NCI-H1048 (cell line): ENCODE data around the gene ALS2CL.

ENCODE experiments used
- DNase-seq: peaks from one replicate; lab custom pipeline; 2025; lab: John Stamatoyannopoulos, UW

Gene ALS2CL

DNA sequence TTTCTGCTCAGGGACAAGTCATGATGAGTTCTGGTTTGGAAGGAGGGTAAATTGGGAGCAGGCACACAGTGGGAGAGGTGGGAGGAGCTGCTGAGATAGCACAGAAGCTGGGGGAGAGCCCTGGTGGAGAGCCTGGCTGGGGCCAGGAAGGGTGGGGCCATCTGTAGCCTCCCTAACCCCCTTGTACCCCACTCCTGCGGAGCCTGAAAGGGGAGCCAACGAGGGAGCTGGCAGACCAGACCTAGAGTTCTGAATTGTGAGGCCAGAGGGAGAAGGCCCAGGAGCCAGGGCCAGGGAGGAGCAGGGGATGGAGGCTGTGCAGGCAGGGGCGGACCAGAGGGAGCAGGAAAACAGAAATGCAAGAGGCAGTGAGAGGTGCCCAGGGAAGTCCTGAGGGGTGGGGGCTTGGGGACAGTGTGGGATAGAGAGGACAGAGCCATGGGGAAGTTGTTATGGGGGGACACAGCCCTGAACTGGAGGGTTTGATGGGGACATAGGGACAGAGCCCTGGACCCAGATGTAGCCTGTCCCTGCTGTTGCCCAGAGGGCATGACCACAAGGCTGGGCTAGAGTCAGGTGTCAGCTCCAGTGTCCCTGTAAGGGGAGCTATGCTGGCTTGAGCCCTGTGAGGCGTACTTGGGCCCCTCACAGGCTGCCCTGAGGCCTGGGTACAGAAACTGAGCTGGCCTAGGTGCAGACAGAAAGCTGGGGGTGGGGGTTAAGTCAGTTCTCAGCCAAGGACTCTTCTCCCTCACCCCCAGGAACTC, 8.9 kb upstream of the ALS2CL start:
- DNase-seq: no peak

DNA sequence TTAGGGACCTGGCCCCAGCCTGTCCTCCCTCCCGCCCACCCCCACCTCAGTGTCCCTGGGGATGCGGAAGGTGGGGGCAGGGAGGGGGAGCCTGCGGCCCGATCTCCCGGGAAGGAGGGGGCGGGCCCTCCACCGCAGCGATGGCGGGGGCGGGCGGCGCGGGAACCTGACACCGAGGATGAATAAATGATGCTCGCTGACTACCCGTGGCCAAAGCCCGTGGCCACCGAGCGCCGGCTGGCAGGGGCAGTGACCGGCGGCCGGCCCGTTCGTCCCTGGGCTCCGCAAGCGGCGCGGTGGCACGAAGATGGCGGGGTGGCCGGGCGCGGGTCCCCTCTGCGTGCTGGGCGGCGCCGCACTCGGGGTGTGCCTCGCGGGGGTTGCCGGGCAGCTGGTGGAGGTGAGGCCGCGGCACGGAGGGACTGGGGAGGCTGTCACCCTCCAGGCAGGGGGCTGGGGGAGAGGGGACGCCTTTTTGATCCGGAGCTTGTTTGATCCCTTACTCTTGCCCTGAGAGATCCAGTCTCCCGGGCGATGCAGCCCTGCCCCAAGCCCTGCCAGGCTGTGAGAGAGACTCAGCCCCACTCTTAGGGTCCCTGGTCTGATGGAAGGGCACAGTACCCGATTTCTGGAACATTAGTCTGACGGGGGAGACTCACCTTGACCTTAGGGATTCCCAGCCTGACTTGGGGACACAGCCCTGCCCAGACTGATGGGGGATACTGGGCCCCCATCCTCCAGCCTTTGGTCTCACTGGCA, 7.9 kb upstream of the ALS2CL start, which contains the start of gene TMIE:
Gene TMIE (plus strand): TSS at position 212 of the 759 bp plus-strand sequence. CDS start 96 bp downstream, at position 308.
- DNase-seq: no peak

DNA sequence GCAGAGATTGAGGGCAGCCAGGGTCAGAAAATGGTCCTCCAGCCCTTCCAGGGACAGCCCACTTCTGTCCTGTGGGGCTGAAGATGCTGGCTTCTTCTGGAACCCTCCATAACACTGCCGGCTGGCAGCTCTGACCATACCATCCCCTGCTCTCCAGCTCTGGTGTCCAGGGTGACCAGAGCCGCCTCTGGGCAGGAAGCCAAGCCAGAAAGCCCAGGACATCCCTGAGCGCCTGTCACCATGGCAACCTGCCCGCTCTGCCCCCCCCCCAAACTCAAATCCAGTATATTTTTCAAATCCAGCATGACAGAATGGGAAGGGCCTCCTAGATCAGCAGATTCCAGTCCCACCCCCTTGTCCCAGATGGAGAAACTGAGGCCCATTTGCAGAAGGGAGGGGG, 7.3 kb upstream of the ALS2CL start:
- no peak for DNase-seq

GRCh38 chr3:46699676-46700523, 6.4 kb upstream of the ALS2CL start:
- no peak for DNase-seq

DNA sequence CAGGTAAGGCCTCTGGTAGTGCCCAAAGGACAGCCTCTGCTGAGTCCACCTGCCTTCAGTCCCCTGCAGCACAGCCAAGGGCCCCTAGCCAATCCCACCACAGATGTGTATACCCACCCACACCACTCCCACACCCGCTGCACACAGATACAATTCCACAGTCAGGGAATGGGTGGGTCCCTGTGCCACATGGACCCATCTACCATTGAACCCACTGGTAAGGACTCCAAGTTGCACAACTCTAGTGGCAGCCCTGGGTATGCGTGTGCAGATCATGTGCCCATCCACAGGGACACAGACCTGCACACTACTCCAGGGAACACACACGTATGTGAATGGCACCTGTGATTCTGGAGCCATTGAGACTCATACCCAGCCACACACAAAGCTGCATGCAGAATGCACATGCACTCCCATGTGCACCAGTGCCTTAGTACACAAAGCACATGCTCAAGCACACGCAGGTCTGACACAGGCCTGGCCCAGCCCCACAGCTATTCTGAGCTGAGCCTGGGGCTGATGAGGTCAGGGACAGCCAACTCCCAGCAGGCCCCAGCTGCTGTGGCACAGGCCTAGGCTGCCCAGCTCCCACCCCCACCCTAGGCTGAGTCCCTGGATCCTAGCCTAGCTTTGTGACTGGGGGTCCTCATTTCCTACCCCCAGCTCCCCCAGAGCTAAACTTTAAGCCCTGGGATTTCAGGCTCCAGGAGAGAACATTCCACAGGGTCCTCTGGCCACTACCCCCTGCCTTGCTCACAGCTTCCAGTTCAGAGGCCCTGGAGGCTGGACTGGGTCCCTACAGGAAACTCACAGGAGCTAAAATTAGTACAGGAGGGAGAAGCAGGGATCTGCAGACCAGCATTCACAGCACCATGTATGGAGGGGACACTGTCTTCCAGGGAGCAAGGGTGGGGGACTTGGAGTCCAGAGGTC, 2.7 kb upstream of the ALS2CL start:
- DNase-seq: no peak

DNA sequence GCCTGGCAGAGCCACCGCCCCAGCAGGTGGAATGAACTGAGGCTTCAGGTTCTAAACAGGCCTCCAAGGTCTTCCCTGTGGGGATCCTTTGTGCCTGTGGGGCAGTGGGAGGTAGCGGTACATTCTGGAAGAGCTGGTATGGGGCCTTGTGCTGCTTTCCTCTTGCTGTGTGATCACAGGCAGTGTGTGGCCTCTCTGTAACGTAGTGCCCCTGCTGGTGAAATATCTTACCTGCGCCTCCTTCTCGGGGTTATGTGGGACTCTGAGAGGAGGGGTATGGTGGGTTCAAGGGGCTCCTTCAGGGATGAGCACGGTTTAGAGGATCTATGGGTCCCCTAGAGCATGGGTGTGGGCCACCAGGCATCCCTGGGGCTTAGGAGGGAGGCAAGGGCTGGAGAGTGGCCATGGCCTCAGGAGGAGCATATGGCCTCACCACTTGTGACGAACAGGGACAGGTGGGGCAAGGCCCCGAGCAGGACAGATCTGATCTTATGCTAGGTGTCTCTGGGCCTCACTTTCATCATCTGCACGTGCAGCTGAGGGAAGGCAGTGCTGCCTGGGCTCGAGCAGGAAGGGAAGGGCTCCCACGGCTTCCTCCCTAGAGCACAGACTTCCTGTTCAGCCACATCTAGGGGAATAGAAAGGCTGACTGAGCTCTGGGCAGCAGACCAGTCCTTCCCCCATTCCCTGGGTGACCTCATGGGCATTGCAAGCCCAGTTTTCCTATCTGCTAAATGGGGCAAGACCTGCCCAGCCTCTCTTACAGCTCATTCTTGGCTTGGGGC, 1.9 kb upstream of the ALS2CL start:
- no peak for DNase-seq

DNA sequence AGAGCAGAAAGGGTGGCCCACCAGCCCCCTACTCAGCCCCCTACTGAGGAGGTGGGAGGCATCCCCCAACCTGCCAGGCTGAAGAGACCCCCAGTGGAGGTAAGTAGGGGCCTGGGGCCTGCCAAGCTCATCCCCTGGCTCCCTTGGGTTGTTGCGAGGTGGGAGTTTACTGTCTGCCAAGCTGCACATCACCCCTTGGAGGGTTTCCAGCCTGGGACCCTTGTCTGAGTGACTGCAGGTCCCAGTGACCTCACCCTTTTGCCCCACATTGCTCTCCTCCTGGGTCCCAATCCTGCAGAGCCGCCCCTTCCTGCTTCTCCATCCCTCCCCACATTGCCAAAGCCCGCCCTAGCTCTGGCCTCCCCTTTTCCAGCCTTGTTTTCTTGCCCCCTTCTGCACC, 1.0 kb upstream of the ALS2CL start:
- DNase-seq: no peak

- DNase-seq: no peak
Measured at GRCh38 chr3:46693892-46694226, 380 bp upstream of the ALS2CL start.

DNA sequence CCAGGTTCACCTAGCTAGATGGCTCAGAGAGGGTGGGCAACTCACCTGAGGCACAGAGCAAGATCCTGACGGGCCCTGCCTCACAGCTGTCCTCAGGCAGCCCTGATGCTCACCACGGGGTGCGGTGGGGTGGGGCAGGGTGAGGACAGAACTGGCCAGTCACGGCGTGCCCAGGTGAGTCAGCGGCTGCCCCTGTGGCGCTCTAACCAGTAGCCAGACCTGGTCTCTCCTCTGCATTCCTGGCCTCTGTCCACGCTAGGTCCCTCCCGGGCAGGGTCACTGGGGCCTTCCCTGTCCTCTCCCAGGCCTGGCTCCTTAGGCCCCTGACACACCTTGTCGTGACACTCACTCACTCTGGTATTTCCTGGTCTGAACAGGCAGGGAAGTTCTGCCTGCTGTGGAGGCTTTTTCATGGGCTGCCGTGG, 901 bp downstream of the ALS2CL start:
- DNase-seq: no peak

DNA sequence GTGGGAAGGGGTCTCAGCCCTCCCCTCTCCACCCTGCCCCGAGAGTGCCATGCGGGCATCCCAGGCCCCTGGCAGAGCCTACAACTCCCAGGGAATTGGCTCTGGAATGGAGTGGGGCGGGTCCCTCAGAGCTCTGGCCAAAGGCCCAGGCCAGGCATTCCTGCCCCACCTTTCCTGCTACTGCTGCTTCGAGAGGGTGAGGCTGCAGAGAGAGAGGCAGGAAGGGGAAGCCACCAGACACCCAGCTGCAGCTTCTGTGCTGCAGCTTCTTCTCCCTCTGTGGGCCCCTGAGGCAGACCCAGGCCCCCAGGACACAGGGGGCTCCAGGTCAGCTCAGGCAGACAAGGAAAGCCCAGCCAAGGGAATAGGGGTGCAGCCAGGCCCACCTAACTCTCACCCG, 2.7 kb downstream of the ALS2CL start:
- no peak for DNase-seq

- DNase-seq: no peak
Measured at GRCh38 chr3:46685446-46685845, 8.0 kb downstream of the ALS2CL start.

GRCh38 chr3:46684891-46685290, 8.6 kb downstream of the ALS2CL start:
- DNase-seq: no peak

DNA sequence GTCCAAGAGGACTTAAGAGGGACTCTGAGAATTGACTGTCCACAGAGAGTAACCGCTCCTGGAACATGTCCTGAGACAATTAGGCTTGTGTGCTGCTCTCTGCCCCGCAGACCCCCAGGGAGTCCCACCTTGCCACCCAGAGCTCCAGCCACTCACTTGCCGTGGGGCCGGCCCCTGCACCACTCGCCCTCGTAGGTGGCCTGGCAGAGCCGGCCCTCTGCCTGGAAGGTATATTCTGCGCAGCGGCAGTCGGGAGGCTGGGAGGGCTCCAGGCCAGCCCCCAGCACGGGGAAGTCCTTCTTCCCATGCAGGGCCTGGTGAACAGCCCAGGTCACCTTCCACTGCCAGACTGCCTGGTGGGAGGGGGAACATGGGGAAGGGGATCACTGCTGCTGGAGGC, 10.5 kb downstream of the ALS2CL start:
- no peak for DNase-seq

GRCh38 chr3:46681856-46682540, 11.5 kb downstream of the ALS2CL start:
- no peak for DNase-seq

GRCh38 chr3:46681387-46681786, 12.1 kb downstream of the ALS2CL start:
- DNase-seq: no peak

DNA sequence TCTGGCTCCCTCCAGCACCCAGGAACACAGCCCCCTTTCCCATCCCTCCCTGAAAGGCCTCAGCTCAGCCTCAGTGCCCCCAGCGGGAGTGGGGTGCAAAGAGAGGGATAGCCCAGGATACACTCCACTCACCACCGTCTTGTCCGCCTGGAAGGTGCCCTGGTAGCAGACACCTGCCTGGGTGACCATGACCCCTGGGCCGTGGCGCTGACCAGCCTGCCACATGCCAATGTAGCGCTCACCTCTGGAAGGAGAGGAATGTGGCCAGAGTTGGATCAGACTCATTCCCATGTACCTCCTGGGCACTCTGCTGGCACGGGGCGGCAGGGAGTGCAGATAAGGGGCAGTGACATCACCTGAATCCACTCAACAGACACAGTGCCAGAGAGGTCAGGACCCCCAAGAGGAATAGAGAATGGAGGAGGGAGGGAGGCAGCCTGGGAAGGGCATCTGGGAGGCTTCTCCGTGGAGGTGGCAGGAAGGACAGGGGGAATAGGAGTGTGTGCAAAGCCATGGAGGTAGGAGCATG, 13.1 kb downstream of the ALS2CL start:
- DNase-seq: no peak

GRCh38 chr3:46679681-46680080, 13.8 kb downstream of the ALS2CL start:
- DNase-seq: no peak

DNA sequence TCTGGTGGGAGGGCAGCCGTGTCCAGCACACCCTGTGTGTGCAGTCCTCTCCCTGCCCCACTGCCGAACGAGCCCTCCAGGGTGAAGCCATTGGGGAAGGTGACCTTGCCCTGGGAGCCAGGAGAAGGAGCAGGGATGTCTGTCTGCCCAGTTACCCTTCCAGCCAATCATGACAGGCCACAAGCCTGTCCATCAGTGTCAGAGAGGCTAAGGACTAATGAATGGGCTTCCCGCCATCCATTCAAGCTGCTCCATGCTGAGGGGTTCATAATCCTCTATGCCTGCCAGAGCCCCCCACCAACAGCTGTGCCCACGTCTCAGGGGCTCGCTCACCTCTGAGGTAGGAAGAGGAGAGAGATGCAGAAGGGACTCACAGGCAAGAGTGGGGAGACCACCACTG, 15.2 kb downstream of the ALS2CL start:
- no peak for DNase-seq

DNA sequence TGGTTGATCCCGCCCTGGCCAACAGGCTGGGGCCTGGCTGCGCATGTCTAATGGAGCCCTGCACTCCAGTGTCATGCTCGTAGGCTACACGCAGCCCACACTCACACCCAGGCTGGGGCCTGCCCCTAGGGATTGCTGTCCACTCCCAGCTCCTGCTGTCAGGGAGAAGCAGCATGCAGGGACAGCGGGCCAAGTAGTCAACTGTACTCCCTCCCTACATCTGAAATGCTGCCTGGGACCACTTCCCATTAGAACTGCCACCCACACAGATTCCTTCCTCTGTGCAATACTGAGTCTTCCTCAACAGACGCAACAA, 16.1 kb downstream of the ALS2CL start:
- no peak for DNase-seq
